Measurements from ENCODE around the gene GPANK1.

GPANK1 gene

GRCh38 chr6:31614684-31615578 lies 49.9 kb downstream of the GPANK1 start, which contains the start of gene AIF1:
Gene AIF1 (plus strand): TSS chr6:31615234. CDS start chr6:31615330, 96 bp downstream.
- DNase-seq: no peak

GRCh38 chr6:31614075-31614619 lies 50.6 kb downstream of the GPANK1 start:
- DNase-seq: no peak

Measured in stimulated activated CD4-positive, alpha-beta T cell treated with anti-CD3 and anti-CD28 coated beads, Interleukin-2, amount 100 ng/mL, for 48 hours (primary cell).